MM.1S (cell line): Measurements from ENCODE around the gene COQ9.
"Not testable (repeated sequence)": the region's sequence is repeated elsewhere in the genome, so short reads cannot be mapped to it uniquely, and the experiment has no call there.

Source experiments
- DNase-seq: peaks from one replicate; pipeline ENCODE4 v3.0.0-alpha.2; 2015
- H2AFZ ChIP-seq: fragments of 300-600 bp; sonication (generic); 2 replicates; pipeline ENCODE4 v1.6.0; 2016; ENCODE audit warnings: antibody characterized with exemption, low read length
- H3F3A ChIP-seq: fragments of 300-600 bp; sonication (generic); 2 replicates; pipeline ENCODE4 v1.6.1; 2016; ENCODE audit warnings: mild to moderate bottlenecking, antibody characterized with exemption, low read length, moderate library complexity, mixed read lengths; ENCODE audit not compliant: insufficient read depth
- H3K27ac ChIP-seq: fragments of 300-600 bp; sonication (generic); 2 replicates; pipeline ENCODE4 v1.5.1; 2016; ENCODE audit warnings: mild to moderate bottlenecking, low read length
- H3K27me3 ChIP-seq: fragments of 300-600 bp; sonication (generic); replicated peaks from 2 replicates; pipeline ENCODE4 v1.6.0; 2016; ENCODE audit warnings: low read length; ENCODE audit not compliant: insufficient read depth
- H3K36me3 ChIP-seq: fragments of 300-600 bp; sonication (generic); replicated peaks from 2 replicates; pipeline ENCODE4 v1.6.1; 2016; ENCODE audit warnings: mild to moderate bottlenecking, low read length, mixed read lengths; ENCODE audit not compliant: insufficient read depth
- H3K4me1 ChIP-seq: fragments of 300-600 bp; sonication (generic); 2 replicates; pipeline ENCODE4 v1.6.1; 2016; ENCODE audit warnings: low read length, mixed read lengths
- H3K4me2 ChIP-seq: fragments of 300-600 bp; sonication (generic); 2 replicates; pipeline ENCODE4 v1.6.0; 2016; ENCODE audit warnings: low read depth, low read length
- H3K4me3 ChIP-seq: fragments of 300-600 bp; sonication (generic); 2 replicates; pipeline ENCODE4 v1.5.1; 2016; ENCODE audit warnings: low read length, mixed read lengths
- H3K79me2 ChIP-seq: fragments of 300-600 bp; sonication (generic); 2 replicates; pipeline ENCODE4 v1.6.1; 2016; ENCODE audit warnings: mixed run types, low read length, mixed read lengths
- H3K9ac ChIP-seq: fragments of 300-600 bp; sonication (generic); 2 replicates; pipeline ENCODE4 v1.6.1; 2016; ENCODE audit warnings: low read length, mixed read lengths
- H3K9me2 ChIP-seq: fragments of 300-600 bp; sonication (generic); replicated peaks from 2 replicates; pipeline ENCODE4 v1.6.1; 2016; ENCODE audit warnings: mild to moderate bottlenecking, low read length, mixed read lengths; ENCODE audit not compliant: insufficient read depth
- H3K9me3 ChIP-seq: fragments of 300-600 bp; sonication (generic); replicated peaks from 2 replicates; pipeline ENCODE4 v1.6.1; 2016; ENCODE audit warnings: mild to moderate bottlenecking, low read length, mixed read lengths; ENCODE audit not compliant: insufficient read depth
- H4K20me1 ChIP-seq: fragments of 300-600 bp; sonication (generic); 2 replicates; pipeline ENCODE4 v1.6.1; 2016; ENCODE audit warnings: mild to moderate bottlenecking, low read length, moderate library complexity, mixed read lengths; ENCODE audit not compliant: insufficient read depth
- EZH2 ChIP-seq: fragments of 300-600 bp; sonication (generic); optimal IDR thresholded peaks from 2 replicates; pipeline ENCODE3; 2017; ENCODE audit warnings: low read depth, mild to moderate bottlenecking, antibody characterized with exemption, low read length, mixed read lengths
- EZH2phosphoT487 ChIP-seq: fragments of 300-600 bp; sonication (generic); IDR thresholded peaks from 2 replicates; pipeline ENCODE4 v1.6.1; 2018; ENCODE audit warnings: antibody characterized with exemption, low read length
- TF ChIP-seq, protein P1 (sequence below): fragments of 300-600 bp; sonication (generic); IDR thresholded peaks from 2 replicates; pipeline ENCODE4 v1.5.1; 2016; ENCODE audit warnings: antibody characterized with exemption, low read length, mixed read lengths

The COQ9 gene

DNA sequence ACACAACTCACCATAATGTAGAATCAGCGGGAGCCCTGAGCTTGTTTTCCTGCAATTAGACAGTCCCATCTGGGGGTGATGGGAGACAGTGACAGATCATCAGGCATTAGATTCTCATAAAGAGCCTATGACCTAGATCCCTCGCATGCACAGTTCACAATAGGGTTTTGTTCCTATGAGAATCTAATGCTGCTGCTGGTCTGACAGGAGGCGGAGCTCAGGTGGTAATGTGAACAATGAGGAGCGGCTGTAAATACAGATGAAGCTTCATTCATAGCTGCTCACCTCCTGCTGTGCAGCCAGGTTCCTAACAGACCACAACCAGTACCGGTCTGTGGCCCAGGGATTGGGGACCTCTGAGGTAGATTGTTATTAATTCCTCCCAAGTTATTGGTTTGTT, 42.0 kb downstream of the COQ9 start:
- Histone ChIP-seq H3K9ac (no peak overlapping the region), H3K27ac (no peak overlapping the region), H4K20me1 (no peaks in the 10 kb centered on the region), H3K4me1 (peaks cover 4% of the 10 kb centered on the region; the same call in 1 of the 2 replicates), H2AFZ (no peak overlapping the region), H3K9me3 (no peaks in the 10 kb centered on the region), H3K27me3 (no peaks in the 10 kb centered on the region), H3K36me3 (no peaks in the 10 kb centered on the region), H3K79me2 (no peaks in the 10 kb centered on the region), H3F3A (no peaks in the 10 kb centered on the region), H3K9me2 (no peaks in the 10 kb centered on the region), H3K4me2 (no peak overlapping the region), H3K4me3 (no peak overlapping the region)
- DNase-seq, result no peak
- TF ChIP-seq EZH2, result no peak
- TF ChIP-seq, protein P1, sequence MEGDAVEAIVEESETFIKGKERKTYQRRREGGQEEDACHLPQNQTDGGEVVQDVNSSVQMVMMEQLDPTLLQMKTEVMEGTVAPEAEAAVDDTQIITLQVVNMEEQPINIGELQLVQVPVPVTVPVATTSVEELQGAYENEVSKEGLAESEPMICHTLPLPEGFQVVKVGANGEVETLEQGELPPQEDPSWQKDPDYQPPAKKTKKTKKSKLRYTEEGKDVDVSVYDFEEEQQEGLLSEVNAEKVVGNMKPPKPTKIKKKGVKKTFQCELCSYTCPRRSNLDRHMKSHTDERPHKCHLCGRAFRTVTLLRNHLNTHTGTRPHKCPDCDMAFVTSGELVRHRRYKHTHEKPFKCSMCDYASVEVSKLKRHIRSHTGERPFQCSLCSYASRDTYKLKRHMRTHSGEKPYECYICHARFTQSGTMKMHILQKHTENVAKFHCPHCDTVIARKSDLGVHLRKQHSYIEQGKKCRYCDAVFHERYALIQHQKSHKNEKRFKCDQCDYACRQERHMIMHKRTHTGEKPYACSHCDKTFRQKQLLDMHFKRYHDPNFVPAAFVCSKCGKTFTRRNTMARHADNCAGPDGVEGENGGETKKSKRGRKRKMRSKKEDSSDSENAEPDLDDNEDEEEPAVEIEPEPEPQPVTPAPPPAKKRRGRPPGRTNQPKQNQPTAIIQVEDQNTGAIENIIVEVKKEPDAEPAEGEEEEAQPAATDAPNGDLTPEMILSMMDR, result no peak

DNA sequence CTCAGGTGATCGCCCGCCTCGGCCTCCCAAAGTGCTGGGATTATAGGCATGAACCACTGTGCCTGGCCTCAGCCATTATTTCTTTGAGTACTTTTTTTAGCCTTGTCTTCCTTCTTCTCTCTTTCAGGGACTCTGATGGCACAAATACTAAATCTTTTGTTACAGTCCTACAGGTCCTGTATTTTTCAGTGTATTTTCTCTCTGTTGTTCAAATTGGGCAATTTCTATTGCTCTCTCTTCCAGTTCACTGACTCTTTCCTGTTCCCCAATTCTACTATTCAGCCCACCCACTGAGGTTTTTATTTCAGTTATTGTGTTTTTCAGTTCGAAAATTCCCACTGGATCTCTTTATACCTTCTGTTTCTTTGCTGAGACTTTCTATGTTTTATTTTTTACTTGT, 46.5 kb downstream of the COQ9 start:
- H3K36me3 ChIP-seq, result no peaks in the 10 kb centered on the region
- H3K4me1 ChIP-seq, result no peaks in the 10 kb centered on the region
- no peak overlapping the region for H3K27ac ChIP-seq
- H3K9me2 ChIP-seq, result no peaks in the 10 kb centered on the region
- H3K4me3 ChIP-seq, result no peak overlapping the region
- no peak overlapping the region for H3K9ac ChIP-seq
- H3K27me3 ChIP-seq, result no peaks in the 10 kb centered on the region
- H3K9me3 ChIP-seq, result no peaks in the 10 kb centered on the region
- DNase-seq, result no peak
- H3F3A ChIP-seq, result no peaks in the 10 kb centered on the region
- H3K79me2 ChIP-seq, result no peaks in the 10 kb centered on the region
- H2AFZ ChIP-seq, result no peak overlapping the region
- TF ChIP-seq, protein P1, result no peak
- no peak for TF ChIP-seq EZH2phosphoT487
- no peak for TF ChIP-seq EZH2
- no peaks in the 10 kb centered on the region for H4K20me1 ChIP-seq
- no peak overlapping the region for H3K4me2 ChIP-seq

DNA sequence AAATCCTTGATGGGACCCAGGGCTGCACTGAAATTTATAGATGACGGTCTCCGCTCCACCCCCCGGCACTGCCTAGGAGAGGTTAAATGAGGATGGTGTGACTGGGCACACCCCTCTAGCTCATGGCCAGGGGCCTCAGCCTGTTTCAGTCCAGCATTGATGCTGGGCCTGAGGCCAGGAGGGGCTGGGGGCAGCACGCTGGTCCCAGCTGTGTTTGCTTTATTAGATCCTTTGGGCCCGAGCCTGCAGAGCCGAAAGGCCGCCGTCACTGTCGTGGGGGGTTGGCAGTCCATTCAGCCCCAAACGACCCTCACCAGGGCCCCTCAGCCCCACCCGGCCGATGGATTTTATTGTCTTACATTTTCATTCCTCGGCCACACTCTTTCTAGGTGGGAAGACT, 49.8 kb downstream of the COQ9 start:
- Histone ChIP-seq H3K27me3 (no peaks in the 10 kb centered on the region), H3K9ac (no peak overlapping the region), H3K4me1 (no peaks in the 10 kb centered on the region), H3K4me2 (no peak overlapping the region), H3K4me3 (no peak overlapping the region), H3F3A (no peaks in the 10 kb centered on the region), H4K20me1 (no peaks in the 10 kb centered on the region), H3K9me2 (no peaks in the 10 kb centered on the region), H3K9me3 (no peaks in the 10 kb centered on the region), H3K27ac (no peak overlapping the region), H2AFZ (no peak overlapping the region), H3K79me2 (no peaks in the 10 kb centered on the region), H3K36me3 (no peaks in the 10 kb centered on the region)
- DNase-seq, result no peak
- TF ChIP-seq EZH2phosphoT487 (no peak), EZH2 (no peak)
- TF ChIP-seq, protein P1, result no peak

DNA sequence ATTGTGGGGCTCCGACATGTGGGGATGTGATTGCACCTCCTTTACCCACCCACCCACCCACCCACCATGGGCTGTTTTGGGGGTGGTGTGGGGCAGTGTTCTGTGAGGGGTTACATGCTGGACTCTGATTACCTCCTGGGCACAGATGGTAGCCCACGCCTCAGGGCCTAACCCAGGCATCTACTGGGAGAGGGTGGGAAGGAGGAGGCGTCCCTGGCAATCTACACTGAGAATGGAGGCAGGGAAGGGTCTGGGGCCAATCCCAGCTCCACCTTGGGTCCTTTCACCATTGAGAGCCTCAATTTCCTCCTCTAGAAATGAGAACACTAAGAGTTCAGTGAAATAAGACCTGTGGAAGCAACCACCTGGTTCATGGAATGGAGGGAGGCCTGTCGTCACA, 50.8 kb downstream of the COQ9 start:
- TF ChIP-seq EZH2, result no peak
- TF ChIP-seq, protein P1, result no peak
- no peak for TF ChIP-seq EZH2phosphoT487
- no peaks in the 10 kb centered on the region for H3K4me1 ChIP-seq
- H3F3A ChIP-seq, result no peaks in the 10 kb centered on the region
- no peaks in the 10 kb centered on the region for H3K9me3 ChIP-seq
- no peaks in the 10 kb centered on the region for H3K36me3 ChIP-seq
- no peak overlapping the region for H2AFZ ChIP-seq
- H3K9me2 ChIP-seq, result no peaks in the 10 kb centered on the region
- H3K4me3 ChIP-seq, result no peak overlapping the region
- no peak overlapping the region for H3K27ac ChIP-seq
- no peaks in the 10 kb centered on the region for H4K20me1 ChIP-seq
- DNase-seq, result no peak
- H3K27me3 ChIP-seq, result no peaks in the 10 kb centered on the region
- no peaks in the 10 kb centered on the region for H3K79me2 ChIP-seq
- no peak overlapping the region for H3K4me2 ChIP-seq
- no peak overlapping the region for H3K9ac ChIP-seq

DNA sequence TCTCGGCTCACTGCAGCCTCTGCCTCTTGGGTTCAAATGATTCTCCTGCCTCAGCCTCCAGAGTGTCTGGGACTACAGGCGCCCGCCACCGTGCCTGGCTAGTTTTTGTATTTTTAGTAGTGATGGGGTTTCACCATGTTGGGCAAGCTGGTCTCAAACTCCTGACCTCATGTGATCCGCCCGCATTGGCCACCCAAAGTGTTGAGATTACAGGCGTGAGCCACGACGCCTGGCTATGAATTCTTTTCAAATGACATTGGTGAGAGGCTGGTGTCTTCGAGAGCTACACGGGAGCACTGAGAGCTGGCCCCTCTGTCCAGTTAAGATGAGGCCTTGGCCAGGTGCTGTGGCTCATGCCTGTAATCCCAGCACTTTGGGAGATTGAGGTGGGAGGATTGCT, 52.7 kb downstream of the COQ9 start:
- H3K27me3 ChIP-seq, H3K36me3 ChIP-seq, H3K79me2 ChIP-seq, H3K4me3 ChIP-seq, H4K20me1 ChIP-seq, H3K9me2 ChIP-seq, DNase-seq, H3K9me3 ChIP-seq, H3K27ac ChIP-seq, H3K4me2 ChIP-seq, H3K9ac ChIP-seq, H3F3A ChIP-seq, H3K4me1 ChIP-seq, H2AFZ ChIP-seq: not testable (repeated sequence)
